GM21360 (cell line): ENCODE results near the gene ZNF300.
"Not testable (repeated sequence)": the region's sequence is repeated elsewhere in the genome, so short reads cannot be mapped to it uniquely, and the experiment has no call there.

ENCODE experiments used
- ATAC-seq: cut with Tn5 transposase; IDR thresholded peaks from one replicate; pipeline ENCODE4 v1.9.1; 2021; ENCODE audit warnings: mild to moderate bottlenecking, moderate library complexity; ENCODE audit not compliant: unreplicated experiment

The ZNF300 gene

DNA sequence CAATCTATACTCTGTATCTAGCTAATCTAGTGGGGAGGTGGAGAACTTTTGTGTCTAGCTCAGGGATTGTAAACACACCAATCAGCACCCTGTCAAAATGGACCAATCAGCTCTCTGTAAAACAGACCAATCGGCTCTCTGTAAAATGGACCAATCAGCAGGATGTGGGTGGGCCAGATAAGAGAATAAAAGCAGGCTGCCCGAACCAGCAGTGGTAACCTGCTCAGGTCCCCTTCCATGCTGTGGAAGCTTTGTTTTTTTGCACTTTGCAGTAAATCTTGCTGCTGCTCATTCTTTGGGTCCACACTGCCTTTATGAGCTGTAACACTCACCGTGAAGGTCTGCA, 58.5 kb downstream of the ZNF300 start, which contains the start of gene IRGM:
TSS of gene IRGM (plus strand) at position 214 of the 346 bp plus-strand sequence. CDS start 1,603 bp downstream, outside the sequence.
- ATAC-seq = not testable (repeated sequence)

DNA sequence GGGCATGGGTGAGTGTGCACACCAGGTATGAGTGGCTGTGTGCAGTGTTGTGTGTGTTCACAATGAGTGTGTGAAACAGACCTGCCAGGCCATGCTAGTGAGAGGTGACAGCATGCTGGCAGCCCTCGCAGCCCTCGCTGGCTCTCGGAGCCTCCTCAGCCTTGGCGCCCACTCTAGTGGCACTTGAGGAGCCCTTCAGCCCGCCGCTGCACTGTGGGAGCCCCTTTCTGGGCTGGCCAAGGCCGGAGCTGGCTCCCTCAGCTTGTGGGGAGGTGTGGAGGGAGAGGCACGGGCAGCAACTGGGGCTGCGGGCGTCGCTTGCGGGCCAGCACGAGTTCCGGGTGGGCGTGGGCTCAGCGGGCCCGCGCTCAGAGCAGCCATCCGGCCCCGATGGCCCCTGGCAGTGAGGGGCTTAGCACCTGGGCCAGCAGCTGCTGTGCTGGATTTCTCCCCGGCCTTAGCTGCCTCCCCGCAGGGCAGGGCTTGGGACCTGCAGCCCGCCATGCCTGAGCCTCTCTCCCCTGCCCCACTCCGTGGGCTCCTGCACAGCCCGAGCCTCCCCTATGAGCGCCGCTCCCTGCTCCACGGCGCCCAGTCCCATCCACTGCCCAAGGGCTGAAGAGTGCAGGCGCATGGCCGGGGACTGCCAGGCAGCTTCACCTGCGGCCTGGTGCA, 59.5 kb downstream of the ZNF300 start:
- ATAC-seq = not testable (repeated sequence)
